Calu3 (cell line): ENCODE measurements around the gene ADSL. TPM values are rescaled to one million over a fixed set of nuclear protein-coding genes. Genes with fewer than 3 reads are reported as not detected.

Experiments
- BruUV-seq: library from RNA; stranded (reverse); fragments of 400-500 nt; replicated peaks from 2 replicates; lab custom pipeline; 2021; lab: Mats Ljungman, UMichigan
- CTCF ChIA-PET: fragments of 300-600 bp; sonication (Branson Sonifier 250); formaldehyde crosslinking; loops from one replicate; lab custom pipeline; 2022; ENCODE audit warnings: antibody characterized with exemption; lab: Charles Lee
- DNase-seq: peaks from one replicate; pipeline ENCODE4 v3.0.0; 2022
- H3K27ac Mint-ChIP-seq: one replicate; pipeline ENCODE4 v1.8.0; 2022; ENCODE audit warnings: mixed read lengths; ENCODE audit not compliant: unreplicated experiment
- H3K27me3 Mint-ChIP-seq: one replicate; pipeline ENCODE4 v1.8.0; 2022; ENCODE audit warnings: mixed read lengths; ENCODE audit not compliant: unreplicated experiment
- H3K36me3 Mint-ChIP-seq: one replicate; pipeline ENCODE4 v1.8.0; 2022; ENCODE audit warnings: mild to moderate bottlenecking, moderate library complexity, mixed read lengths; ENCODE audit not compliant: insufficient read depth, unreplicated experiment
- H3K4me1 Mint-ChIP-seq: one replicate; pipeline ENCODE4 v1.8.0; 2022; ENCODE audit warnings: mild to moderate bottlenecking, low read depth, mixed read lengths; ENCODE audit not compliant: unreplicated experiment
- H3K4me3 Mint-ChIP-seq: one replicate; pipeline ENCODE4 v1.8.0; 2022; ENCODE audit warnings: mild to moderate bottlenecking, low read depth, moderate library complexity, mixed read lengths; ENCODE audit not compliant: unreplicated experiment
- H3K9me3 Mint-ChIP-seq: one replicate; pipeline ENCODE4 v1.8.0; 2022; ENCODE audit warnings: low read depth, mixed read lengths; ENCODE audit not compliant: unreplicated experiment
- CTCF ChIP-seq: fragments of 200-600 bp; IDR thresholded peaks from one replicate; pipeline ENCODE4 v1.8.0; 2022; ENCODE audit warnings: antibody characterized with exemption; ENCODE audit not compliant: unreplicated experiment
- intact Hi-C: fragments of 100-400 bp; cut with micrococcal nuclease; formaldehyde crosslinking; loops from one replicate; pipeline ENCODE4 v1.10.0; 2022; ENCODE audit not compliant: unreplicated experiment
- total RNA-seq: library from RNA; stranded (reverse); gene quantifications from 2 replicates; pipeline ENCODE4 v1.2.3, GENCODE V29; 2022

The ADSL gene
- total RNA-seq, 1 experiment from 2014 or later = 96.3 TPM

DNA sequence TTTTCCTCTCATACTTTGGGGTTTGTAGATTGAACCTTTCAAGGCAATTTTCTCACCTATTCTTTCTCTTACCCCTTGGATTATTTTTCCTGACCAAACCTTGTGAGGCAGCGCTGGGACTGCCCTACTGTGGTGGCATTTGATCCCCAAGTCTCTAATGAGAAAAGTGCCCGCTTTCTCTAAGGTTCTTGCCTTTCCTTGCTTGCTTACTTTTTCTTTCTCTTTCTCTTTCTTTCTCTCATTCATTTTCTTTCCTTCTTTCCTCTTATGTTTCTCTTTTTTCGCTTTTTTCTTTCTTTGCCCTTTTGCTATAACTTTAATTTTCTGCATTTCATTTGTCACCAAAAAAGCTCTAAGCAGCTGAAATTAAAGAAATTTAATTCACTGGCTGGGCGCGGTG is 40.7 kb upstream of the ADSL start:
- H3K27me3 Mint-ChIP-seq = no peaks in the 10 kb centered on the region
- CTCF ChIA-PET = no interaction called here
- no peak overlapping the region for H3K27ac Mint-ChIP-seq
- H3K36me3 Mint-ChIP-seq = peaks cover 14% of the 10 kb centered on the region
- intact Hi-C loops = no loop called here
- no peaks in the 10 kb centered on the region for H3K9me3 Mint-ChIP-seq
- BruUV-seq = no TSS peak
- H3K4me1 Mint-ChIP-seq = no peaks in the 10 kb centered on the region
- no peak overlapping the region for H3K4me3 Mint-ChIP-seq
- no peak for DNase-seq
- TF ChIP-seq CTCF = no peak

- H3K27ac Mint-ChIP-seq = no peak overlapping the region
- CTCF ChIA-PET = no interaction called here
These were observed 37.2 kb upstream of the ADSL start for GRCh38 chr22:40308999-40309573.

GRCh38 chr22:40309631-40310030 is 36.7 kb upstream of the ADSL start:
- CTCF ChIA-PET = no interaction called here
- BruUV-seq = no TSS peak
- intact Hi-C loops = no loop called here

More at GRCh38 chr22:40308999-40309573, 37.2 kb upstream of the ADSL start:
- H3K27me3 Mint-ChIP-seq = no peaks in the 10 kb centered on the region
- no TSS peak for BruUV-seq
- no peak for DNase-seq
- no peaks in the 10 kb centered on the region for H3K4me1 Mint-ChIP-seq
- H3K36me3 Mint-ChIP-seq = peaks cover 13% of the 10 kb centered on the region
- no peak for TF ChIP-seq CTCF
- no peak overlapping the region for H3K4me3 Mint-ChIP-seq
- no peaks in the 10 kb centered on the region for H3K9me3 Mint-ChIP-seq
- intact Hi-C loops = no loop called here

DNA sequence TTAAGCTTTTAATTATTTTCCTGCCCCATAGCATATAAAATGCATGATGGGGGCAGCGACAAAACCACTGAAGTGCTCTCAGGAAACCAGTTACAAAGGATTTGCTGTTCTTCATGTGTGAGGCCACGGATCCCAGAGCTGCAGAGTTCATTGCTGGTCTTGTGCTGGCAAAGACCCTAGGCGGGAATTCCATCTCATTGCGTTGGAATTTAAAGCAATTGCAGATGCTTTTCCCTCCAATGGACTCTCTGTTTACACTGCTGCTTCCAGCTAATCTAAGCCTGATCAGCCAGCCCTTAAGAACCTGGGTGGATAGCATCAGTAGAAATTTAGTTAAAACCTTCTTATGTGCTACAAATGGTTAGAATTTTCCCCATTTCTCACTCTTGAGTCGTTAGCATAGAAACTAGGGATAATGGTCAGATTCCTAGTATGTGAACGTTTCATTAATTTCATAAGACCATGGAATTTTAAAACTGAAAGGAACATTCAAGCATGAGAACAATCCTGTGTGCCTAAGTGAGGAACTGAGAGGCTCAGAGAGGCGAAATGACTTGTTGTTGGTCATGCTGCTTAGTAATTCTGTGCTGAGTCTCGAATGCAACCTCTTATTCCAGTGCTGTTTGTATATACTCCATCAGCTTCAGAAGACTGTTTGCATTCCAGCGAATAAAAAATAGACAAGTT is 36.1 kb upstream of the ADSL start:
- intact Hi-C loops = no loop called here
- DNase-seq = no peak
- H3K36me3 Mint-ChIP-seq = peaks cover 18% of the 10 kb centered on the region
- no TSS peak for BruUV-seq
- H3K4me1 Mint-ChIP-seq = no peaks in the 10 kb centered on the region
- TF ChIP-seq CTCF = no peak
- H3K27ac Mint-ChIP-seq = no peak overlapping the region
- H3K9me3 Mint-ChIP-seq = no peaks in the 10 kb centered on the region
- H3K27me3 Mint-ChIP-seq = no peaks in the 10 kb centered on the region
- no peak overlapping the region for H3K4me3 Mint-ChIP-seq
- CTCF ChIA-PET = no interaction called here

More at GRCh38 chr22:40309631-40310030, 36.7 kb upstream of the ADSL start:
- Mint-ChIP-seq H3K4me3 (no peak overlapping the region), H3K36me3 (peaks cover 16% of the 10 kb centered on the region), H3K27ac (no peak overlapping the region), H3K27me3 (no peaks in the 10 kb centered on the region), H3K9me3 (no peaks in the 10 kb centered on the region), H3K4me1 (no peaks in the 10 kb centered on the region)
- no peak for TF ChIP-seq CTCF
- DNase-seq = no peak
